OCI-LY7 (cell line): Measurements from ENCODE around the gene FEV. TPM values are rescaled to one million over a fixed set of nuclear protein-coding genes. Genes with fewer than 3 reads are reported as not detected.

Experiments
- BruUV-seq: library from RNA; stranded (reverse); fragments of 400-500 nt; replicated peaks from 2 replicates; lab custom pipeline; 2021; lab: Mats Ljungman, UMichigan
- CTCF ChIA-PET: fragments of 300-600 bp; sonication (Branson Sonifier 250); formaldehyde crosslinking; loops from one replicate; lab custom pipeline; 2022; ENCODE audit warnings: antibody characterized with exemption; ENCODE audit not compliant: unreplicated experiment; lab: Charles Lee
- POLR2A ChIA-PET: fragments of 300-600 bp; sonication (Branson Sonifier 250); formaldehyde crosslinking; loops from one replicate; lab custom pipeline; 2022; ENCODE audit warnings: antibody characterized with exemption; lab: Charles Lee
- DNase-seq: peaks from one replicate; pipeline ENCODE4 v3.0.0-alpha.2; 2015; ENCODE audit warnings: low spot score
- H2AFZ ChIP-seq: fragments of 200-600 bp; sonication (generic), shearing (Covaris generic); 2 replicates; pipeline ENCODE4 v1.6.1; 2014; ENCODE audit warnings: mild to moderate bottlenecking, antibody characterized with exemption, low read length, moderate library complexity
- H3K27ac ChIP-seq: fragments of 200-600 bp; sonication (generic); 2 replicates; pipeline ENCODE4 v1.5.1; 2014; ENCODE audit warnings: mixed run types, low read depth, mild to moderate bottlenecking, moderate library complexity, low read length, inconsistent platforms; ENCODE audit not compliant: poor library complexity, severe bottlenecking
- H3K36me3 ChIP-seq: fragments of 200-600 bp; sonication (generic); 2 replicates; pipeline ENCODE4 v1.6.1; 2014; ENCODE audit warnings: mild to moderate bottlenecking, antibody characterized with exemption, low read length, moderate library complexity, mixed read lengths; ENCODE audit not compliant: insufficient read depth
- H3K4me1 ChIP-seq: fragments of 200-600 bp; sonication (generic); 2 replicates; pipeline ENCODE4 v1.5.1; 2014; ENCODE audit warnings: mild to moderate bottlenecking, low read length; ENCODE audit not compliant: insufficient read depth, poor library complexity, severe bottlenecking
- H3K4me2 ChIP-seq: fragments of 200-600 bp; sonication (generic); 2 replicates; pipeline ENCODE4 v1.6.1; 2014; ENCODE audit warnings: mild to moderate bottlenecking, low read length
- H3K4me3 ChIP-seq: fragments of 200-600 bp; sonication (generic); 2 replicates; pipeline ENCODE4 v1.5.1; 2014; ENCODE audit warnings: mild to moderate bottlenecking, low read depth, low read length; ENCODE audit not compliant: poor library complexity, severe bottlenecking
- H3K79me2 ChIP-seq: fragments of 200-600 bp; sonication (generic); 2 replicates; pipeline ENCODE4 v1.6.1; 2016; ENCODE audit warnings: low read depth, mild to moderate bottlenecking, low read length, moderate library complexity, mixed read lengths; ENCODE audit not compliant: insufficient read depth
- H3K9me2 ChIP-seq: fragments of 200-600 bp; sonication (generic); 2 replicates; pipeline ENCODE4 v1.6.1; 2016; ENCODE audit warnings: mild to moderate bottlenecking, low read length, mixed read lengths; ENCODE audit not compliant: insufficient read depth
- H3K9me3 ChIP-seq: fragments of 200-600 bp; sonication (generic); 2 replicates; pipeline ENCODE4 v1.6.1; 2014; ENCODE audit warnings: mild to moderate bottlenecking, mixed run types, low read length, mixed read lengths
- H4K20me1 ChIP-seq: fragments of 200-600 bp; sonication (generic); 2 replicates; pipeline ENCODE4 v1.6.1; 2014; ENCODE audit warnings: mild to moderate bottlenecking, antibody characterized with exemption, low read length, moderate library complexity, mixed read lengths; ENCODE audit not compliant: insufficient read depth
- EZH2phosphoT487 ChIP-seq: fragments of 200-600 bp; sonication (generic); IDR thresholded peaks from 2 replicates; pipeline ENCODE4 v1.6.1; 2018; ENCODE audit warnings: low read depth, borderline replicate concordance, mild to moderate bottlenecking, mixed run types, antibody characterized with exemption, low read length, moderate library complexity, mixed read lengths
- intact Hi-C: fragments of 100-400 bp; cut with micrococcal nuclease; formaldehyde crosslinking; loops from one replicate; pipeline ENCODE4 v1.10.0; 2022; ENCODE audit not compliant: unreplicated experiment
- total RNA-seq, 2 experiments: library from RNA; depleted of rRNA in 1 of 2; stranded (reverse); fragments of >200 nt in 1 of 2; shearing (Covaris generic) in 1 of 2; gene quantifications; 2 replicates each; pipeline ENCODE4 v1.2.3, GENCODE V29; 2014 to 2022
- TF ChIP-seq, protein P1 (sequence below): fragments of 200-600 bp; sonication (generic); conservative IDR thresholded peaks from 2 replicates; pipeline ENCODE4 v1.5.1; 2014; ENCODE audit warnings: mild to moderate bottlenecking, antibody characterized with exemption, low read length, moderate library complexity, mixed read lengths

The FEV gene
- total RNA-seq, 2 experiments from 2014 or later = not detected

GRCh38 chr2:219027511-219028055, 42.6 kb upstream of the FEV start:
- Histone ChIP-seq H3K4me2 (no peak overlapping the region), H3K36me3 (no peaks in the 10 kb centered on the region), H4K20me1 (no peaks in the 10 kb centered on the region), H3K4me1 (no peaks in the 10 kb centered on the region), H2AFZ (no peak overlapping the region), H3K9me3 (no peaks in the 10 kb centered on the region), H3K4me3 (no peak overlapping the region), H3K9me2 (no peaks in the 10 kb centered on the region), H3K27ac (no peak overlapping the region), H3K79me2 (no peaks in the 10 kb centered on the region)
- POLR2A ChIA-PET = interaction anchor here (0.5 to 0.6 kb wide), 3 partner anchors 87 to 255 kb away, joined by 3 to 4 read pairs (median 3); no protein-coding TSS in a partner anchor
- intact Hi-C loops = no loop called here
- TF ChIP-seq EZH2phosphoT487 = no peak
- TF ChIP-seq, protein P1, sequence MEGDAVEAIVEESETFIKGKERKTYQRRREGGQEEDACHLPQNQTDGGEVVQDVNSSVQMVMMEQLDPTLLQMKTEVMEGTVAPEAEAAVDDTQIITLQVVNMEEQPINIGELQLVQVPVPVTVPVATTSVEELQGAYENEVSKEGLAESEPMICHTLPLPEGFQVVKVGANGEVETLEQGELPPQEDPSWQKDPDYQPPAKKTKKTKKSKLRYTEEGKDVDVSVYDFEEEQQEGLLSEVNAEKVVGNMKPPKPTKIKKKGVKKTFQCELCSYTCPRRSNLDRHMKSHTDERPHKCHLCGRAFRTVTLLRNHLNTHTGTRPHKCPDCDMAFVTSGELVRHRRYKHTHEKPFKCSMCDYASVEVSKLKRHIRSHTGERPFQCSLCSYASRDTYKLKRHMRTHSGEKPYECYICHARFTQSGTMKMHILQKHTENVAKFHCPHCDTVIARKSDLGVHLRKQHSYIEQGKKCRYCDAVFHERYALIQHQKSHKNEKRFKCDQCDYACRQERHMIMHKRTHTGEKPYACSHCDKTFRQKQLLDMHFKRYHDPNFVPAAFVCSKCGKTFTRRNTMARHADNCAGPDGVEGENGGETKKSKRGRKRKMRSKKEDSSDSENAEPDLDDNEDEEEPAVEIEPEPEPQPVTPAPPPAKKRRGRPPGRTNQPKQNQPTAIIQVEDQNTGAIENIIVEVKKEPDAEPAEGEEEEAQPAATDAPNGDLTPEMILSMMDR = no peak
- DNase-seq = no peak
- BruUV-seq = no TSS peak
- CTCF ChIA-PET = no interaction called here

DNA sequence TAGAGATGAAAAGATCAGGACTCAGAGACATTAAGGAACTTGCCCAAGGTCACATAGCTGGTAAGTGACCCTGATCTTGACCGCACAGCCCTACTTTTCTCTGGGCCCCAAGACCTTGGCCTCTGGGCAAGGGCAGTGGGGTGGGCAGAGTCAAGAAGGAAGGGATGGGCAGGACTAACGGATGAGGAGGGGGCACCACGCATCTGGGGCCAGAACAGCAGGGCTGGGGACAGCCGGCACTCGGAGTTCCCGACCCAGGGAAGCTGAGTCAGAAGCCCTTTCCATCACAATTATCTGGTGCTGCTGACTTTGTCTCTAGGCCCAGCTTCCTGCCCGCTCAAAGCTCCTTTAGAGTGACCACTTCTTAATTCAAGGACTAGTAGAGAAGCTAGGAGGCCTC, 42.0 kb upstream of the FEV start:
- TF ChIP-seq EZH2phosphoT487 = no peak
- TF ChIP-seq, protein P1 = no peak
- ChIA-PET POLR2A (interaction anchor here (0.6 kb wide), 2 partner anchors 139 to 255 kb away, joined by 3 read pairs; no protein-coding TSS in a partner anchor), CTCF (no interaction called here)
- Histone ChIP-seq H3K4me2 (no peak overlapping the region), H3K4me3 (no peak overlapping the region), H4K20me1 (no peaks in the 10 kb centered on the region), H3K9me2 (no peaks in the 10 kb centered on the region), H3K27ac (no peak overlapping the region), H3K79me2 (no peaks in the 10 kb centered on the region), H3K4me1 (no peaks in the 10 kb centered on the region), H2AFZ (no peak overlapping the region), H3K36me3 (no peaks in the 10 kb centered on the region), H3K9me3 (no peaks in the 10 kb centered on the region)
- intact Hi-C loops = no loop called here
- BruUV-seq = no TSS peak
- DNase-seq = no peak
